HG02943 (cell line): ENCODE measurements around the gene DOCK2.

Experiments
- ATAC-seq: cut with Tn5 transposase; IDR thresholded peaks from one replicate; pipeline ENCODE4 v1.9.1; 2021; ENCODE audit warnings: mild to moderate bottlenecking, low read depth, moderate library complexity; ENCODE audit not compliant: unreplicated experiment

DOCK2 gene

GRCh38 chr5:169880012-169880663 lies 243.1 kb downstream of the DOCK2 start:
- no peak for ATAC-seq

GRCh38 chr5:169880785-169881184 lies 243.7 kb downstream of the DOCK2 start:
- ATAC-seq = no peak

GRCh38 chr5:169881702-169882303 lies 244.7 kb downstream of the DOCK2 start:
- ATAC-seq = no peak

GRCh38 chr5:169886033-169886432 lies 249.0 kb downstream of the DOCK2 start:
- no peak for ATAC-seq

- ATAC-seq = no peak
Measured at GRCh38 chr5:169886677-169887076, 249.6 kb downstream of the DOCK2 start.

- no peak for ATAC-seq
Measured at GRCh38 chr5:169889572-169889971, 252.5 kb downstream of the DOCK2 start.

GRCh38 chr5:169893010-169893409 lies 255.9 kb downstream of the DOCK2 start:
- ATAC-seq = no peak

GRCh38 chr5:169893571-169893970 lies 256.5 kb downstream of the DOCK2 start:
- ATAC-seq = no peak

GRCh38 chr5:169895926-169896325 lies 258.9 kb downstream of the DOCK2 start:
- ATAC-seq = no peak

GRCh38 chr5:169897481-169897880 lies 260.4 kb downstream of the DOCK2 start:
- no peak for ATAC-seq

GRCh38 chr5:169901896-169902295 lies 264.8 kb downstream of the DOCK2 start:
- no peak for ATAC-seq

- no peak for ATAC-seq
Measured at GRCh38 chr5:169904059-169904458, 267.0 kb downstream of the DOCK2 start.

- ATAC-seq = no peak
Measured at GRCh38 chr5:169904508-169904907, 267.4 kb downstream of the DOCK2 start.

GRCh38 chr5:169905017-169905416 lies 267.9 kb downstream of the DOCK2 start:
- ATAC-seq = no peak

- ATAC-seq = no peak
Measured at GRCh38 chr5:169906745-169907649, 269.9 kb downstream of the DOCK2 start.

GRCh38 chr5:169908864-169909263 lies 271.8 kb downstream of the DOCK2 start:
- no peak for ATAC-seq

GRCh38 chr5:169909945-169910344 lies 272.9 kb downstream of the DOCK2 start:
- ATAC-seq = no peak

GRCh38 chr5:169910393-169910792 lies 273.3 kb downstream of the DOCK2 start:
- no peak for ATAC-seq

GRCh38 chr5:169911448-169912212 lies 274.6 kb downstream of the DOCK2 start:
- ATAC-seq = no peak

GRCh38 chr5:169913479-169913878 lies 276.4 kb downstream of the DOCK2 start:
- no peak for ATAC-seq

GRCh38 chr5:169914766-169915165 lies 277.7 kb downstream of the DOCK2 start:
- no peak for ATAC-seq
